GM13977 (cell line): ENCODE data around the gene CYP1A1.

Experiments
- DNase-seq: peaks from one replicate; pipeline ENCODE4 v3.0.0; 2012; ENCODE audit warnings: low spot score
- CTCF ChIP-seq: IDR thresholded peaks from 2 replicates; pipeline ENCODE4 v1.5.1; 2012; ENCODE audit warnings: mild to moderate bottlenecking, control low read depth; ENCODE audit not compliant: insufficient read depth; ENCODE audit errors: extremely low read depth, missing control alignments
- in situ Hi-C: fragments of 300-500 bp; cut with MboI; formaldehyde crosslinking; loops from one replicate; pipeline ENCODE4 v1.12.0; 2022; ENCODE audit warnings: low sequenced_read_pairs, low pct_unique_long_range_greater_than_20kb, mixed read lengths, inconsistent platforms; ENCODE audit not compliant: unreplicated experiment

The CYP1A1 gene

GRCh38 chr15:74696398-74696729, 29.0 kb downstream of the CYP1A1 start:
- TF ChIP-seq CTCF, result no peak
- in situ Hi-C loops, result no loop called here
- DNase-seq, result no peak

GRCh38 chr15:74695597-74696397, 29.5 kb downstream of the CYP1A1 start, which contains the start of gene EDC3:
Gene EDC3, minus strand, starts transcription at chr15:74696024. Its CDS starts 20,900 bp downstream, at chr15:74675124.
- in situ Hi-C loops, result no loop called here
- no peak for TF ChIP-seq CTCF
- peak; percentile 91 for DNase-seq

GRCh38 chr15:74692327-74692726, 33.0 kb downstream of the CYP1A1 start:
- in situ Hi-C loops, result no loop called here
- TF ChIP-seq CTCF, result no peak
- DNase-seq, result no peak

GRCh38 chr15:74683758-74684157, 41.6 kb downstream of the CYP1A1 start:
- DNase-seq, result no peak
- in situ Hi-C loops, result no loop called here
- TF ChIP-seq CTCF, result no peak

- TF ChIP-seq CTCF, result no peak
- in situ Hi-C loops, result no loop called here
- DNase-seq, result no peak
These were observed 42.4 kb downstream of the CYP1A1 start for GRCh38 chr15:74682954-74683353.

GRCh38 chr15:74680456-74680855, 44.9 kb downstream of the CYP1A1 start:
- in situ Hi-C loops, result no loop called here
- TF ChIP-seq CTCF, result no peak
- no peak for DNase-seq
